AML-193 (cell line): ENCODE measurements around the gene CPSF3.
"Not testable (repeated sequence)": the region's sequence is repeated elsewhere in the genome, so short reads cannot be mapped to it uniquely, and the experiment has no call there.

ENCODE experiments used
- DNase-seq, 2 experiments: peaks; one replicate each; lab custom pipeline; 2025; lab: John Stamatoyannopoulos, UW

Gene CPSF3

DNA sequence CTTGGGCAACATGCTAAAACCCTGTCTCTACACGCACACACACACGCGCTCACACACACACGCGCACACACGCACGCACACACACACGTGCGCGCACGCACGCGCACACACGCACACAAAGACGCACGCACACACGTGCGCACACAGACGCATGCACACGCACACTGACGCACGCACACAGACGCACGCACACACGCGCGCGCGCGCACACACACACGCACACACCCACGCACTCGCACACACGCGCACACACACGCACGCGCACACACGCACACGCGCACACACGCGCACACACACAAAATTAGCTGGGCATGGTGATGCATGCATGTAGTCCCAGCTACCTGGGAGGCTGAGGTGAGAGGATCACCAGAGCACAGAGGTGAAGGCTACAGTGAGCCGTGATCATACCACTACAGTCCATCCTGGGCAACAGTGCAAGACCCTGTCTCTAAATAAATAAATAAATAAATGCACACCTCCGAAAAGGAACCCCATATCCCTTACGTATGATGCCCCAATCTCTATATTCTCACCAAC is 42.8 kb downstream of the CPSF3 start:
- DNase-seq: no peak

DNA sequence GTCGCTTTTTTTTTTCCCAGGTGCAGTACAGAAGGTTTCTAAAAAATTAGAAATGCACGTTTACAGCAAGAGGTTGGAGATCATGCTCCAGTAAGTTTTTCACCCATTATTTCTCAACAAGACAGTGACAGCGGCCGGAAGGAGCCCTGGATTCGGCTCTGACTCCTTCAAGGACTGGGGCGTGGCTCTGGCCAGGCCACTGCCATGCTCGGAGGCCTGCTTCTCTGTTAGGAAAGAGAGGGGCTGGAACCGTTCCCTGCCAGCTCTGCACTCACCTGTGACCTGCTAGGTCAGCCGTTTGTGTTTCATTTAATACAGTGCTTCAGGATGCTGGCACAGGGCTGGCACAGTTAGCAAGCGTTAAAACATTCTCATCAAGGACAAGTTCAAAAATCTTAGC is 44.2 kb downstream of the CPSF3 start:
- no peak for DNase-seq

DNA sequence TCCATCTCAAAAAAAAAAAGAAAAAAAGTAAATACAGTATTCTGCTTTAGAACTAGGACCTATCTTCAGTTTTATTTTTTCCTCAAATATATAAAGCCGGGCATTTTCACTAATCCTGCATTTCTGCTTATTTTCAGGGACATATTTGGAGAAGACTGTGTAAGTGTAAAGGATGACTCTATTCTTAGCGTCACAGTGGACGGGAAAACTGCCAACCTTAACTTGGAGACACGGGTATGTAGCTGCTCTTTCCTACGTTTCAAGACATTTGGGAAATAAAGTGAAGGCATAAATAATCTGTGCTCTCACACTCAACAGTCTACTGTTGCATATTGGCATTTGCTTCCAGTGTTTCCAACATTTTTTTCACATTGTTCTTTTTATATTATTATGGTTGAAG is 47.8 kb downstream of the CPSF3 start:
- DNase-seq: no peak

DNA sequence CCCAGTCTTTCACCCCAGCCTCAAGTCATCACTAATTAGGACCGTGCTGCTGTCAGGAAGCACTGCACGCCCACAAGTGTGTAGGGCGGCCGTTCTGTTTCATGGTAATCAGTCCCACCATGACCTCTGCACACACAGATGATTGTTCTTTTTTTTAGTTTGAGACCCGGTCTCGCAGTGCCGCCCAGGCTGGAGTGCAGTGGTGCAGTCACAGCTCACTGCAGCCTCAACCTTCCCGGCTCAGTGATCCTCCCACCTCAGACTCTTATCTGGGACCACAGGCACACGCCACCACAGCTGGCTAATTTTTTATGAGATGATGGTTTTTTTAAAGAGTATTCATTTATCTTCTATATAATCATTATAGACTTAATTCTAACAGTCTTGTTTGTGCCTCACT is 49.1 kb downstream of the CPSF3 start:
- DNase-seq: no peak

DNA sequence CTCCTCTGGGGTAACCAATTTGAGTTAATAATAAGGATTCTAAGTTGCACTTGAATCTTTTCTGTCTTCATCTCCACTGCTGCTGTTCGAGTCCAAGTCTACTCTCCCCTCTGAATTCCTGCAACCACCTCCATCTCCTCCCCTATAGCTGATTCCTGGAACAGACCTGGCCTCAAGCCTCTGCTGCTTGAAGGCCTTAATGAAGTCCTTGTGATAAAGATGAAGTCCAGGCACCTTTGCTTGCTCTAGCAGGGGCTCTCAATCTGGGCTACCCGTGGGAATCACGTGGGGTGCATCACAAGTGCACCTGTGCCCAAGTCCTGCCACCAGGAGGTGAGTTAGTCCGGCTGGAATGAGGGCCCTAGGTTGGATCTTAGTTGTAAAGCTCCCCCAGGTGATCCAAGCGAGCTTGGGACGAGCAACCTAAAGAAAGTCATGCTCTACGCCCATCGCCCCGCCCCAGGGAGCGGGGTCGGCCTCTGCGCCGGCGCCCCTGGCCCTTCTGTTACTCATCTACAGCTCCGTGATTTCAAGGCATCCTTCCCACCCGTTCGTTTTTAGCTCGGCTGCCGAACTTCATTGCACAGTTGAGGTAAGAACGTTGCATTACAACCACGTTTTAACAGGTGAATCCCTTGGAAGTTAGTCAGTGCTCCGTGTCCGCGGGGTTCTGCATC is 50.0 kb downstream of the CPSF3 start:
- no peak for DNase-seq

DNA sequence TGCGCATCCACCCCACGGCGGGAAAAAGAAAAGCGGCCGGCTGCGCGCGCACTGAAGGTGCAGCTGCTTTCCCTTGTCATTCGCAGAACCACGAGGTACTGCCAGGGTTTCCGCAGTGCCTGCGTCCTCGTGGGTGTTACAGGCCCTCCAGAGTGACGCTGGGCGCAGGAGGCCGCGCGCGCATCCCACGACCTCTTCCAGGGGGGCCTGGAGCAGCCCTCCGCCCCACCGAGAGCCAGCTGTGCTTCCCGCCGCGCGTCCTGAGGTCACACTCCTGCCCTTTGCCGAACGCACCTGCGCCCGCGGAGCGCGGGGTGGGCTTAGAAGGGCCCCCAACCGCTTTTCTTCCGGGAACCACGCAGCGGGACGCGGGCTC is 50.5 kb downstream of the CPSF3 start:
- DNase-seq: no peak

DNA sequence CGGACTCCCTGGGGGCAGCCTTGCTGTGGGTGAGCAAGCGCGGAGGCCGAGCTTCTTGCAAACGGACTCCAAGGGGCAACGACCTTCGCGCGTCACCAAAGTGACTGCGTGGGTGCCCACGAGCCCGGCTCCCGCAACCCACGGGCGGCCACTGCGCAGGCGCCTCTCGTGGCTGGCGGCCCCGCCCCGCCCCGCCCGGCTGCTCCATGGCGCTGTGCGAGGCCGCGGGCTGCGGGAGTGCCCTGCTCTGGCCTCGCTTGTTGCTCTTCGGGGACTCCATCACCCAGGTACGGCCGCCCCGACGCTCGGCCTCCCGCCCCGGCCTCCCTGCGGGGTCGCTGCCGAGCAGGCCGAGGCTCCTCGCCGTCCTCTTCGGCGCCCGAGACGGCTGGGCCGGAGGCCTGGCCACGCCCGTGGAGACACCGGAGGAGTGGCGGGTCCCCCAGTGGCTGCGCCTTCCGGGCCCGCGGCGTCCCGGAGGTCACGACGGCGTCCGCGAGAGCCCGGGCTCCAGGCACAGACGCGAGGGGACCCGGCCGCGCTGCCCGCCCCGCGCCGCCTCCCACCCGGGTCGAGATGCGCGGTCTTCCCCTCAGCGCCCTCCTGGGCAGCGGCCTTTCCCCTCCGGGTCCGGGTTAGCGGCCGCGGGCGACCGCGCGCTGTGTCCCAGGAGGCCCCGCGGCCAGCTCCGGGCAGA is 51.1 kb downstream of the CPSF3 start, which contains the start of gene IAH1:
IAH1 (plus strand) TSS at position 191 of the 697 bp plus-strand sequence; CDS start at position 207, 16 bp downstream.
- peak; percentile 15 to 32 for DNase-seq

DNA sequence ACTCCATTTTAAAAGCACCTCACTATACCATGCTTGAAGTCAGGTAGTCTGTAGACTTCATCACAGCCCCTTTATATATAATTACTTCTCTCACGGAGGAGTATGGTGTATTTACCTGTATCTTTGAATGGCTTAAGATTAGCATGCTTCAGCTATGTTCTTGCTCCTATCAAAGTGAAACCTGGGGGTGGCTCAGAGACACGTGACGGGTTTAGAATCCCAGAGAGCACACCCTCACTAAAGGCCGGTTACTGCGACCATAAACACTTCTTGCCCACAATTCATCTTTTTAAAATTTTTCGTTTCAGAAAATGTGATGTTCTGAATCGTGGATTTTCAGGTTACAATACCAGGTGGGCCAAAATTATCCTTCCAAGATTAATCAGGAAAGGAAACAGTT is 54.5 kb downstream of the CPSF3 start:
- DNase-seq: no peak

DNA sequence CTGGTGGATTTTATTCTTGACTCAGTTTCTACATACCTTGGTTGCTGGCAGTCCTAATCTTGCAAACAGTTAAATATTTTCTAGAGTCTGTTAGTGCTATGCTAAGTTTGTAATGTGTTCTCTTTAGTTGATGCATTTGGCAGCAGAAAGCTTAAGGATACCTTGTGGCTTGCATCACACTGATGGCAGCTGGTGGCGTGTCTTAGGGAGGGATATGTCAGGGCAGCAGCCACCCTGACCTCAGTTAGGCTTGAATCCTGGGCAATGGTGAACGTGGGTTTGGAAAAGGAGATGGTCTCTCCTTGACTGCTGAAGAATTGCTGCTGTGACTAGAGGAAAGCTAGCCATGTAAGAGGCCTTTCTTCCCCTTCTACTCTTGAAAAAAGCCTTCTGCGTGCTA is 55.1 kb downstream of the CPSF3 start:
- DNase-seq: no peak

DNA sequence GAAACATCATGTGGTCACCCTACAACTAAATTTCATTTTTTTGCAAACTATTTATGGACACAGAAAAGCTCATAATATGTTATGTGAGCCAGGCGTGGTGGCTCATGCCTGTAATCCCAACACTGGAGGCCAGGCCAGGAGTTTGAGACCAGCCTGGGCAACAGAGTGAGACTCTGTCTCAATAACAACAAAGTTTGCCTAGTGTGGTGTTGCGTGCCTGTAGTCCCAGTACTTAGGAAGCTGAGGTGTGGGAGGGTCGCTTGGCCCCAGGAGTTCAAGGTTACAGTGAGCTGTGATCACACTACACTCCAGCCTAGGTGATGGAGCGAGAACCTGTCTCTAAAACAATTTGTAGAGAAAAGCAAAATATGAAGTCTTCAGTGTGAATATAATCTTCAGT is 56.7 kb downstream of the CPSF3 start:
- no peak for DNase-seq

DNA sequence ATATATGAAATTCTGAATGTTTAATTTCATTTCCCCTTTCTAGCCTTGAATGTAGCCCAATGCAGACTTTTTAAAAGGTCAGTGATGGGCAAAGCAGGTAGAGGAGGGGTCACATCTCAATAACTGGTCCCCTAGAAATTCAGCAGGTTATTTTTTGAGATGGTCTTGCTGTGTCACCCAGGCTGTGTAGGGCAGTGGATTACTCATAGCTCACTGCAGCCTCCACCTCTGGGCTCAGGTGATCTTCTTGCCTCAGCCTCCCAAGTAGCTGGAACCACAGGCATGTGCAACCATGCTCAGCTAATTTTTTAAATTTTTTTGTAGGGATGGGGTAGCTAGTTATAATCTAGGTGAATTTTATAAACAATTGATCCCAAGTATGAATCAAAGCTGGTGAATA is 59.7 kb downstream of the CPSF3 start:
- no peak for DNase-seq

DNA sequence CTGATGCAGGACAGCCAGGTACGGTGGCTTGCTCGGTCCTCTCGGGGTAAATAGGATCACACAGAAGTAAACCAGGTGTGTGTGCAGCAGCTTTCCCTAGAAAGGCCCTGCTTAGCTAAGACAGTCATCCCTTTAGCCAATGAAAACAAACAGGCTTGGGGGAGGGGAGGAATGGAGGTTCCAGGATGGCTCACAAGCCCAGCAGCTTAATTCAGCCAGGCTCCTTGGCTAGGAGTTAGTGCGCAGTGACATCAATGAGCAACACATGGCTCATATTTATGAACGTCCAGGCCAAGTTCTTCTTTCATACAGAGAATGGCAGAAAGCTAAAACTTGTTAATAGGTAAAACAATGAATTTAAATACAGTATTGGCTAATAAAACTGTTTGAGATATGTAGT is 61.1 kb downstream of the CPSF3 start:
- DNase-seq: no peak

DNA sequence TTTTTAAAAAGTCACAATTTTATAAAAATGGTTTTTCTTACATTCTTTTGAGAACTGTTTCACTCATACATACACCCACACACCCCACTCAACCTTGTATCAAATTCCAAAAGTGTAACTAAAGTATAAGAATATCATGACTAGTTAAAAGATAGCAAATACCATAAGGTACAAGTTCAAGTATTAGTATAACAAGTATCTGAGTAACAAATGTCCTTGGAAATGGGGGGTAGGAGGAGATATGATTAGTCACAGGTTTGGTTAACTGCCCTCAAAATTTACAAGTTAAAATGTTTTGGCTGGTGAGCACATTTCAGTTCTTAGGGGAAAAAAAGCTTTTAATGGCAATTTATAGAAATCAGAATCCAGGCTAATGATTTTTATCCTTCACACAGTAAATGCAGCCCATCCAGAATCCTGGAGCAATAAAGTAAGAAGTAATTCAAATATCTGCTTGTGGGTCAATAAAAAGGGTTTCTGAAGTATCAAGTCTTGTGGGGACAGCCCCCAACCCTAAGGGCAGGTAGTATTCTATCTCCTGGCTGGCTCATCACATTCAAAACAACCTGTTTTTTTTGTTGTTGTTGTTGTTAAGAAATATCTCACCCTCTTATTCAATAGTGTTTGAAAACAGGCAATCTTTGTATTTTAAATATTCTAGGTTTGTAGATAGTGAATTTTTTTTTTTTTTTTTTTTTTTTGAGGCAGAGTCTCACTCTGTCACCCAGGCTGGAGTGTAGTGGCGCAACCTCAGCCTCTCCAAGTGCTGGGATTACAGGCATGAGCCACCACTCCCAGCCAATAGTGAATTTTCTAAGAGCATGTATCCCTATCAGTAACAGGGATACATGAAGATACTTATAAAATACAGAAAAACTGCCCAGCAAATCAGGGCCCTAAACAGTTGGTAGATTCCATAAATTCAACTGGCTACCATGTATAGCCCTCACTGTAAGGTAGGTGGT is 65.4 kb downstream of the CPSF3 start:
- no peak for DNase-seq

DNA sequence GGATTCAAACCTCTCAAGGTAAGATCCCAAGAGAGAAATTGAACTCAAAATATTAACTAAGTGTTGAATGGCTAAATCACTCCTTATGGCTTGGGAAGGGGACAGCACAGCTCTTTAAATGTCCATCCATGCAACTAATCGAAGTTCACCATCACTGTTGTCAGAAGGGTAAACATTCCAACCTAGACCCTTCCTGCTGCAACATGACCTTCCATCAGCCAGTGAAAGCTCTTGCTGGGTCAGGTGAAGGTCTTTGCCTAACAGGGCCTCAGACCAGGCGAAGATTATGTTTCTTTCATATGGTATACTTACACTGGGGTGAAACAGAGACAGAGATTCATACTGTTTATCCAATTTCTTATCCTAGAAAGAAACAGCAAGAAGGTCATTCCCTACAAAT is 67.3 kb downstream of the CPSF3 start:
- DNase-seq: no peak

DNA sequence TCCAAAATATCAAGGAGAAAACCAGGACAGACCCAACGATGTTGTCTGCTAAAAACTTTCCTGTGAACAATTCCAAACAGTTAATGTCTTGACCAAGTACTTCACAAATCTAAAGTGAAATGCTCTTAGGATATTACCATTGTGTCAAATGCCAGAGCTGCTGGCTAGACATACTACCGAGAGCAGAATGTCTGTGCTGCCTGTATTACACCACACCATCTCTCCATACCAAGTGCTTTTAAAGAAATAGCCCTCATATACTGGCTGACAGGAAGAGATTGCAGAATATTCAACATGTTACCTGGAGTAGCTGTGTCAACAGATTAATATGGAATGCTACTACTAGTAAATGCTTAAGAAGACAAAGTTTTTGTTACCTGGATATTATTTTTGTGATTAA is 69.5 kb downstream of the CPSF3 start:
- DNase-seq: no peak

DNA sequence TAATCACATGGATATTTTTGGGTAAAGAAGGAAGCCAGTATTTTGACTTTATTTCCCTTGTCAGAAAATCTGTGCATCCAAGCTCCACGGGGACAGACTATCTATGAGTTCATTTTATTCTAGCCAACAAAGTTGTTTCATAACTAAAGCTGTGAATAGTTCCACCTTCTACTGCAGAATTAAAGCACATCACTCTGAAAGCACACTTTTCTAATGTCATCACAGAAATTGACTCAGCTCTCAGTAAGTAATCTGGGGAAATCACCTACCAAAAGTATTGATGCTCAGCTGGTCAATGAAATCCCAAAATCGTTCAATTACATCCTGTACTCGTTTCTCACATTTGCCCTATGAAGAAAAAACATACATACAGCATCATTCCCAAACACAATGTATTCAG is 70.0 kb downstream of the CPSF3 start:
- no peak for DNase-seq

DNA sequence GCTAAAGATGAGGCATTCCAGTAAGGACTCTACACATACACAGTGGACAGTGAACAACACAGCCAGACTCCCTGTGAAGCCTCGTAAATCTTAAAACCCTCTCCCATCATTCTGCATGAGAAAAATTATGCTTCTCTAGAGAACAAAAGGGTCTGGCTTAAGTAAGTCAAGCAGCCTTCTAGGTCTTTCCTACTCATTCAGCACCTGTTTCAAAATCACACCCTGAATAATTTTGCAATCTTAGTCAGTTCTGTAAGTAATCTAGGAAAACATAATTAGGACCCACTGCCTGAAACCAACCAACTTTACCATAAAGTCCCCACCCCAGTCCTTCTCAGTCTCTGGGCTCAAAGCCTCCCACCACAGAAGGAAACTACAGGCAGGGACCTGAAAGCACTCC is 70.6 kb downstream of the CPSF3 start:
- DNase-seq: no peak

DNA sequence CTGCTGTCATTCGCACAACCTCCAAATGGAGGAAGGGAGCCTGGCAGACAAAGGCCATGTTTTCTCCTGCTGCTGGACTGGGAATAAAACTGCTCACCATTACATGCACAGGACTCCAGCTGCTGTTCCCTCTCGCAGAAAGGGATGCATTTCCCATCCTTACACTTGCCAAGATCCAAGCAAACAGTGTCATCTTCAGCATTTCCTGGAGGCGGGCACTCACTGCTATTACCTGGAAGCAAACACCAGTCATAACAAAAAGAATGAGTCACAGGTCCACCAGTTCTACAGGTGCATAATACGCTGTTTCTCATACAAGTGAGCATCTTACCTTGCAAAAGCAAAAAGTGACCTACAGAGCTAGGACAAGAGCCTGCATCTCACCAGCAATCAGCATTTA is 73.6 kb downstream of the CPSF3 start:
- DNase-seq: no peak

DNA sequence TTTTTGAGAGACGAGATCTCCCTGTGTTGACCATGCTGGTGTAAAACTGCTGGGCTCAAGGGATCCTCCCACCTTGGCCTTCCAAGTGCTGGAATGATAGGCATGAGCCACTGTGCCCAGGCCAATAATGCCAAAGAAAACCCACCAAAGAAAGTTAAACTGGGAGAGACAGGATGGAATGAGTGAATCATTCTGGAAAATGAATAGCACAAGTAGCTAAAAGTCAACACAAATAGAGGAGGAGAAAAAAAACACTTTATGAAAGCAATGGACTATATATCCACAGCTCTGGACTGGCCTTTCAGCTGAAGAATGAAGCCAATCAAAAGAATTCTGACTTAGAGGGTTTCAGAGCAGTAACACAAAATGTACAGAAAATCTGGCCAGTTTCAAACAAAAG is 74.8 kb downstream of the CPSF3 start:
- DNase-seq: no peak

DNA sequence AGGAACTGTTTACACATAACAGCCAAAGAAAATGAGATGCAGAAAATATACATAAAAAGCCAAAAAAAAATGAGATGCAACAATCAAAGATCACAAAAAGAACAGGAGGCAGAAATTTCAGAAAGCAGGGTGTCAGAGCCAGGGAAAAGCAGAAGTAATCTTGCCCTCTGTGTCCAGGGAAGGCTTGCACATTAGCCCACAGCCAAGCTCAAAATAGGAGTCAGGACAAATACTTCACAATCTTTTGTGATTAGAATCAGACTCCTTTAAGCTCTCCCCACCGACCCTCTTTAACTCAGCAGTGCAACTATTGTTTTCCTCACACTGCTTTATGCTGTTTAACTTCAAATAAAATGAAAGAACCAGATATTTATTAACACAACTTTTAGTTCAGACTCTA is 85.5 kb downstream of the CPSF3 start:
- peak in 1 of 2 experiments; percentile 3 for DNase-seq

DNA sequence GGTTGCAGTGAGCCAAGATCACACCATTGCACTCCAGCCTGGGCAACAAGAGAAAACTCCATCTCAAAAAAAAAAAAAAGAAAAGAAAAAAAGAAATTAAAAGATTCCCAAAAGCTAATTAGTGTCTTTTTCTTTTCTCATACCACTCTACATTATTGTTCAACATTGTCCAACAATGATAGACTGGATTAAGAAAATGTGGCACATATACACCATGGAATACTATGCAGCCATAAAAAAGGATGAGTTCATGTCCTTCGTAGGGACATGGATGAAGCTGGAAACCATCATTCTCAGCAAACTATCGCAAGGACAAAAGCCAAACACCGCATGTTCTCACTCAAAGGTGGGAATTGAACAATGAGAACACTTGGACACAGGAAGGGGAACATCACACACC is 90.5 kb downstream of the CPSF3 start:
- DNase-seq: not testable (repeated sequence)

DNA sequence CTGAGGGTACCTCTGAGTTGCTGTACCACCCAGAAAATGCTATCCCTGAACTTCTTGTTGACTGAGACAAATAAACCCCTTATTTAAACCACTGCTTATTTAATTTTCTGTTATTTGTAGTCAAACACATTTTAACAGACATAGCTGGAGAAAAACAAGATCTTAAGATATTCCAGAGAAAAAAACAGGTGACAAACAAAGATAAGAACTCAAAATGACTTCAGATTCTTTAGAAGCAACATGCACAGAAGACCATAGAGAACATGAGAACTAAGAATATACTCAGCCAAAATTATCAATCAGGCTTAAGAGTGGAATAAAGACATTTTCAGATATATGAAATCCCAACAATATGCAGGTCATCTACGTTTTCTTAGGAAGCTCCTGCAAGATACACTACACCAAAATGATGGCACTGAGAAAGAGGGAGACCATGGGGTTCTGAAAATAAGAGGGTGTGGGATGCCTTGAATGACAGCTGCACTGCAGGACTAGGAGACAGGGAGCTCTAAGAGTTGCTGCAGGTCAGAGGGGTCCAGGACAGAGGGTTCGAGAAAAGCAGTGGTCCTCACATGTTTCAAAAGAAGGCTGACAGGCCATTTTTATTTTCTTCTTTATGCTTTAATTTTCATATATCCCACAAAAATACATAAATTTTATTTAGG is 93.8 kb downstream of the CPSF3 start:
- DNase-seq: no peak
